ENCODE data around the gene KATNBL1.

KATNBL1 gene, protein sequence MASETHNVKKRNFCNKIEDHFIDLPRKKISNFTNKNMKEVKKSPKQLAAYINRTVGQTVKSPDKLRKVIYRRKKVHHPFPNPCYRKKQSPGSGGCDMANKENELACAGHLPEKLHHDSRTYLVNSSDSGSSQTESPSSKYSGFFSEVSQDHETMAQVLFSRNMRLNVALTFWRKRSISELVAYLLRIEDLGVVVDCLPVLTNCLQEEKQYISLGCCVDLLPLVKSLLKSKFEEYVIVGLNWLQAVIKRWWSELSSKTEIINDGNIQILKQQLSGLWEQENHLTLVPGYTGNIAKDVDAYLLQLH

DNA sequence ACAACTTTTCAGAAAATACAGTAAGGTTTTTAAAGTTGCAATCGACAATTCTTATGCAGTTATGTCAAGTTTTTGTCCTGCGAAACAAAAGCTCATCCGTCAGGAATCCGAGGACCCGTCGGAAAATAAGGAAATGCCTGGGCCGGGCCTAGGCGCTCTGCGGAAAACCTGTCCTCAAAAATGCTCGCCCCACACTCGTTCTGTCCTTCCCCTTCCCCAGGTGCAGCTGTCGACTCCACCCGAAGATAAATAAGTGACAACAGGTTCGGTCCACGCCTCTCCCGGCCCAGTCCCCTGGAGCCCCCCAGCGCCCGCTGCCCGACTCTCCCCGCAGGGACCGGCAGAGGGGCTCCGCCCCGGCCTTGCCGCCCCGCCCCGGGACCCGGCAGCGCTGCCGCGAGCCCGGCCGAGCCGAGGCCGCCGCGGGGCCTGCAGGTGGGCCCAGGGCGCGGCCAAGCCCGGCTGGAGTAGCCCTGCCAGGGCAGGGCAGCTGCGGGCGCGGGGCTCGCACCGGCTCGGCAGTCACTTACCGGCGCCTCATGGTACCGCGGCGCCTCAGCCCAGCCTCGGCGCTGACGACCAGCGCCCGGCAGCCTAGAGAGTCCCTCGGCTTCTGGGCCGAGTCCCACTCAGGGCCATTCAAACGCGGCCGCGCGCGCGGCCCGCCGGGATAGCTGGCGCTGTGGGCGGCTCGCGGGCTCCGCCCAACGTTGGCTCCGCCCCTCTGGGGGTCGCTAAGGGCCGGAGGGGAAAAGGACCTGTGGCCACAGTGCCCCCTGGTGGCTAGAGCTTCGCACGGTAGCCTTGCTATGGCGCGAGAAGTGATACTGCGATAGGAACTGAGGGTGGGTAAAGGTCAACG, at the start of gene KATNBL1:
KATNBL1 (minus strand) TSS at position 676 of the 862 bp plus-strand sequence. CDS start 46,420 bp downstream, outside the sequence.
- peak; percentile 94 for DNase-seq (ENCODE audit: low read depth)

DNA sequence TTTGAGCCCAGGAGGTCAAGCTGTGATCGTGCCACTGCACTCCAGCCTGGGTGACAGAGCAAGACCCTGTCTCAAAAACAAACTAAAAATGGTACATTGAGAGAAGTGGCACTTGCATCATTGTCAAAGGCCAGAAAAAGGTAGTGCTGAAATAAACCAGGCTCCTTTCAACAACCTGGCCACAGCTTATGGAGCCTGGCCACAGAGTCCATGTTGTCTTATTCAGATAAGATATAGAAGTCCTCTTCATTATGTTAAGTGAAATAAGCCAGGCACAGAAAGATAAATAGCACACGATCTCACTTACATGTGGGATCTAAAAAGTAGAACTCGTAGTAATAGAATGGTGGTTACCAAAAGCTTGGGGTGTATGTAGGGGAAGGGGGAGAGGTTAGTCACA, 49.7 kb upstream of the KATNBL1 start:
- no peak for DNase-seq (ENCODE audit: low read depth)

DNA sequence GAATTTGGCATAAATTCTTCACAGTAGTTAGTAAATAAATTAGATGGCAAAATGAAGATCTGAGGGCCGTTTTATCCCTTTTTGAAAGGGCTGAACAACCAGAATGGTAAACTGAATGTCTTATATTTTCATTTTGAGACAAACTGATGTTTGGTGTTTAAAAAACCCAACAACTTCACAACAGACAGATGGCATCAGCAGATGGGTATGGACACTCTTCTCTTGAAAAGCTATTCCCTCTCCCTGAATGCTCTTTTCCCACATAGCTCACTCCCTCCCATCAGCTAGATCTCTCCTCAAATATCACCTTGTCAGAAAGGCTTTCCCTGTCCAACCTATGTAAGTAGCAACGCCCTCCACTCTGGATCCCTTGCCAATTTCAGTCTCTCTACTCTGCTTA, 48.3 kb upstream of the KATNBL1 start:
- no peak for DNase-seq (ENCODE audit: low read depth)

DNA sequence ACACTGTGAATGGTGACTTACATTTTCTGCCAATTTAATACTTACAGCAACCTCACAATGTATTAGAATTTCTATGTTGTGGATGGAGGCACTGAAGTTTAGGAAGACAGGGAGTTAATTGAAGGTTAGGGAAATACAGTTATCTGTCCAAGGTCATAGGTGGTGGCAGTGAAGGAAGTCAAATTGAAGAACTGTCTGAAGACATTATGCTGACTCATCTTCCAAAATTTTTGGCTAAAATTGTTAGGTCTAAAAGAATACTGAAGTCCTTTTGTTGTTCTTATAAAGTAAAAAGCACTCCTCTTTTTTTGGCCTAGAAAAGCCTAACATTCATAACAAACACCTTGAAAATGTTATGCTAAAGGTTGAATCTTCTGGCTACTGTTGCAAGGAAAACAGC, 42.6 kb upstream of the KATNBL1 start:
- no peak for DNase-seq (ENCODE audit: low read depth)

DNA sequence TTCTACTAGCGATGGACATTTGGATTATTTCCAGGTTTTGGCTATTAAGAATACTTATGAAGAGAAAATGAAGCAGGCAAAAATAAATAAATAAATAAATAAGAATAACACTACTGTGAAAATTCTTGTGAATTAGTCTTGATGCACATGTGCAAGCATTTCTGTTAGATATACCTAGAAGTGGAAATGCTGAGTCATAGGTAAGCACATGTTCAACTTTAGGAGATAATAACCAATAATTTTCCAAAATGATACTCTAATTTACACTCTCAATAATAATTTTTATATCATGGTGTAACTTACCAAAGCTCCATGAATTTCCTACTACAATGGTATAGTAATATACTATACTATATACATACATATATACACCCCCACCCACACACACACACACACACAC, 38.3 kb upstream of the KATNBL1 start:
- no peak for DNase-seq (ENCODE audit: low read depth)

DNA sequence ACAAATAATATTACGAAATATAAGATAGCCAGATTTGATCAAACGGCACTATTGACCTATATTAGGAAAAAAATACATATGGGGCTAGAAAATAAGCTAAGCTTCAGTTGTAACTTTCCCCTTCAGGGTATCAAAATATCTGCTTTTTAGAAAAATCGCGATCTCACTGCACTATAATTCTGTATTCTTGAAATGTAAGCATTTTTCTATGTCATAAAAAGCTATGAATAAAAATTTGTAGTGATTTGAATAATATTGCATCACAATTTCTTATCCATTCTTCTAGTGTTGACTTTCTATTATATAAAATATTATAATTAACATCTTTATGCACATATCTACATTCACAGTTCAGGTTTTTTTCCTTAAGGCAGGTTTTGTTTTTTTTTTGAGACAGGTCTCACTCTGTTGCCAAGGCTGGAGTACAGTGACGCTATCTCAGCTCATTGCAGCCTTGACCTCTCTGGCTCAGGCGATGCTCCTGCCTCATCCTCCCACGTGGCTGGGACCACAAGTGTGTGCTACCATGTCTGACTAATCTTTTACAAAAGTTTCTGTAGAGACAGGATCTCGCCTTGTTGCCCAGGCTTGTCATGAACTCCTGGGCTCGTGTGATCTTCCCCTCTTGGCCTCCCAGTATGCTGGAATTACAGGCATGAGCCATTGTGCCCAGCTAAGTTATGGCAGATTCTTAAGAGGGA, 36.5 kb upstream of the KATNBL1 start:
- DNase-seq (ENCODE audit: low read depth): no peak

DNA sequence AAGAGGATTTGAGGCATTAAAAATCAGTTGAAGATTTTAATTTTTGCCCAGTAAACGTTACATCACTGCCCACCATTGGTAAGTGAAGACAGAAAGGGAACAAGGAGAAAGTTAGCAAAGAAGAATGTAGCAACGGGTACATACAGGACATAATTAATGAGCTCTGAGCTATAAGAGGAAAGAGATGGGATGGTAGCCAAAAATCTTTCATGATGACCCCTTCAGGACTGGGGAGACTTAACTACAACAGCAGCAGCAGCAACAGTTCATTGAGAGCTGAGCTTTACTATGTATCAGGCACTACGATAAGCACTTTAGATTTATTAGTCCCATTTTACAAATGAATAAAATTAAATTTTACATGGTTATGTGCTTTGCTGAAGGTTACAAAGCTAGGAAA, 33.3 kb upstream of the KATNBL1 start:
- no peak for DNase-seq (ENCODE audit: low read depth)

DNA sequence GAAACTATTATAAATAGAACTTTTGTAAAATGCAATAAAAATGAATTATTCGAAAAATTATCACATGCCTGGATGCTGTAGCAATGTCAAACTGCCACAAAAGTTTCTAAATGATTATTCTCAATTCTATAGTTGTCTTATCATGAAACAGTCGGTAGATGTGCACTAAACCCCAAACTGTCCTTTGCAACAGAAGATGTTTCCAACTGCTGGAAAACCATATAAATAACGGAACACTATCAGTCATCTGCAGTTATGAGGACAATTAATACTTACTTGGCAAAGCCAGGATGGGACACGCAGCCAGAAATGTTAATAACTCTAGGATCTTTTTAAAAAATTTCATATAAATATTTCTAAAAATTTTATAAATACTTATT, 32.4 kb upstream of the KATNBL1 start:
- DNase-seq (ENCODE audit: low read depth): no peak

DNA sequence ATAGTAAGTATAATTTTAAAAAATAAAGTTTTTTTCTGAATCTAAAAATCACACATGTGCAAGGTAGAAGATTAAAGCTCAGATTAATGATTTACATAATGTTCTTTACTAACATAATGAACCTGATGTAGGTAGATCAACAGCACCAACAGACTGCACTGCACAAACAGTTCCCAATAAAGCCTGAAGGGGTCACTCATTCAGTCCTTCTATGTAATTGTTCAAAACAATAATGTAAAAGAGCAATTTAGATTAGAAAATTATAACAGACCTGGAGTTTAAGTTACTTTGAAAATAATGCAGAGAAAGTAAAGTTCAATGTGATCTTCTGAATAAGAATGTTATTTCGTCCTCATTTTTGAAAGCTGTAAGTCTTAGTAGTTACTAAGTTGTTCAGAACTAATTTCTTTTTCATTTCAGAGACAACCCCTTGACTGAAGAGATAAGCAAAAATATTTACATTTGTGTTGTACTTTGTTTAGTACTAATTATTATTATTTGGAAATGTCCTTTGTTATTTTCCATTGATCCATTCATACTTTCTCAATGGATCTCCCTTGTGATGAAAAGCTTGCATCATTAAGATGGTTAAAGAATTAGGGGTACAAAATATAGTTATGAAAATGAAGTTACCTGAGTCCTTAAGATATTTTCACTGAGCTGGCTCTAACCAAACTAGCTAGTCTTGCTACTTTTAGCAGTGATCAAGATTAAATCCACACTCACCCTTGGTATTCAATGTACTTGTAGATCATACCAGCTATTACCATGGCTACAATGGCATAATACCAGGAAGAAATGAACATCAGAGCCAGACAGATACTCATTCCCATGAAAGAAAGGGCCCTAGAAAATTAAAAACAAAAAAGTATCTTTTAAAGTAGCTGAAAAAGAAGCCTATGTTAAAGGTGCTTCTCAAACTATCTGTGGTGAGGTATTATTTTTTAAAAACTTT, 31.8 kb upstream of the KATNBL1 start:
- peak; percentile 59 for DNase-seq (ENCODE audit: low read depth)

DNA sequence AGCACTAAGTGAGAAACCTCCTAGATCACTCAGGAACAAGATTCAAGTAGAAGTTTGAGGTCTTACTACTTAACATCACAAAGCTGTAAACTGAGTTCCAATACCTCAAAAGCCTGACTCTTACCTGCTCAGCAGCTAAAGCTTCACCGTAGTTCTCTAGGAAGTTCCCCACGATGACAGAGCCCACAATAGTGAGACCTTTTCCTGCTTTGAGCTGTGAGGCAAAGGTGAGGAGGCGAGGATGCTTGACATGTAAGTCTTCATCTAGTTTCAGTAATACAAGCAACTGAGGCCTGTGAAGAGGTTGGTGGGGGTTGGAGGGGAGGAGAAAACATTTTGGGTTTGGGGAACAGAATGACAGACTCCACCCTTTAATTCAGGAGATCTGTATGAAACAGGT, 30.6 kb upstream of the KATNBL1 start:
- no peak for DNase-seq (ENCODE audit: low read depth)

DNA sequence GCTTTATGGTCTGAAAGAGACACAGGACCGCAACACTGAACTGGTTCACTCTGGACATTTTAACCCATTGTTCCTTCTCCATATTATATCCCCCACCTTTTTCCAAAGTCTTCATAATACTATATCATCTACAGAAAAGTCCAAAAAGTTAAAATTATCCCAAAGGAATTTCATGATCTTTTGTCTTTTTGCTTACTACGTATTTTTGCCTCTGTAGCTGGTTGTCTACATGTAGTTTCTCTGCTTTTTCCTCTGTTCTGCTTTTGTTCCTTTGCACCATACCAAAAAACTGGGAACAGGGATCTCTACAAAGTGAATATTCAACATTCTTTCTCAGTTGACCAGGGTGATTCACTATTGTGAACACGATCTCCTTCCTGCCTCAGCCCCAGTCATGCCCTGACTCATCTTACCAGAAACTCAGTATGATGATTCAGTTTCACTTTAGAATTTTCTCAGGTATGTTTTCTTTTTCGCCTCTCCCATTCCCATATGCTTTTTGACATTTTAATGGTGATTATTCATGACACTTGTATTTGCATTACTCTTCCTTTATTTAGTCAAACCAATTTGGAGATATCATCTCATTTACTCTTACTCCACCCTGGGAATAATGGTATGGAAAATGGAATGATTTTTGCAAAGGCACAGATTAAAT, 29.4 kb upstream of the KATNBL1 start:
- DNase-seq (ENCODE audit: low read depth): peak; percentile 97

DNA sequence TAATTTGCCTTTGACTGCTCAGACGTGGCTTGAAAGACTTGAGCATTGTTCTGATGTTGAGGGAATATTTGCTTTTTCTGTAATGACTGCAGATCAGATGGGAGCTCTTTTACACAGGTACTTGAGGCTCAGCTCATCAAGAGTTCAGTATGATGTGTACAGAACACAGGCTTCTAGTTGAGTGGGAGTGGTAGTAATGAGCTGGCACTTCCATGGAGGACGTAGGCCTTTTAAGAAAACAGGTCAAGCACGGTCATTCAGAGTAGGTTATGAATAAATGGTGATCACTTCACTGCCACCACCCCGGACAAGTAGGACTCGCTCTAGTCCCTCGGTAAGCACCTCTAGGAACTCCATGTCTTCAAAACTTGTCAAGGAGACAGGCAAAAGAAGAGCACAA, 23.7 kb upstream of the KATNBL1 start:
- DNase-seq (ENCODE audit: low read depth): no peak

DNA sequence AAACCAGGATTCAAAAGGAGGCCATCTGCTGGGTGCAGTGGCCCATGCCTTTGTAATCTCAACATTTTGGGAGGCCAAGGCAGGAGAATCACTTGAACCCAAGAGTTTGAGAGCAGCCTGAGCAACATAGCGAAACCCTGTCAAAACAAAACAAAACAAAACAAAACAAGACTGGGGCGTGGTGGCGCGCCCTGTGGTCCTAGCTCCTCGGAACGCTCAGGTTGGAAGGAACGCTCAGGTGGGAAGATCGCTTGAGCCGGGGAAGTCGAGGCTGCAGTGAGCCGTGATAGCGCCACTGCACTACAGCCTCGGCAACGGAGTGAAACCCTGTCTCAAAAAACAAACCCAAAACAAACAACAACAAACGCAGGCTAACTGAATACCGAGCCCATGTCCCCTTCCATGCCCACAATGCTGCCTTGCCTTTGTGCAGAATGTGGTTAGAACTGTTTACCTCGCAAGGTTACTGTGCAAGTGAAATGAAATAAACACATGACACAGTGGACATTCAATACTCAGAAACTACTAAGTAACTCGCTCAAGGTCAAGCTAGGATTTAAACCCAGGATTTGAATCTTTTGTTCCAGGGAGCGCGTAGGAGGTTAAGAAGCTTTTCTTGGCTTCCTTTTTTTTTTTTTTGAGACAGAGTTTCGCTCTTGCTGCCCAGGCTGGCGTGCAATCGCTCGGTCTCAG, 14.2 kb upstream of the KATNBL1 start:
- no peak for DNase-seq (ENCODE audit: low read depth)

DNA sequence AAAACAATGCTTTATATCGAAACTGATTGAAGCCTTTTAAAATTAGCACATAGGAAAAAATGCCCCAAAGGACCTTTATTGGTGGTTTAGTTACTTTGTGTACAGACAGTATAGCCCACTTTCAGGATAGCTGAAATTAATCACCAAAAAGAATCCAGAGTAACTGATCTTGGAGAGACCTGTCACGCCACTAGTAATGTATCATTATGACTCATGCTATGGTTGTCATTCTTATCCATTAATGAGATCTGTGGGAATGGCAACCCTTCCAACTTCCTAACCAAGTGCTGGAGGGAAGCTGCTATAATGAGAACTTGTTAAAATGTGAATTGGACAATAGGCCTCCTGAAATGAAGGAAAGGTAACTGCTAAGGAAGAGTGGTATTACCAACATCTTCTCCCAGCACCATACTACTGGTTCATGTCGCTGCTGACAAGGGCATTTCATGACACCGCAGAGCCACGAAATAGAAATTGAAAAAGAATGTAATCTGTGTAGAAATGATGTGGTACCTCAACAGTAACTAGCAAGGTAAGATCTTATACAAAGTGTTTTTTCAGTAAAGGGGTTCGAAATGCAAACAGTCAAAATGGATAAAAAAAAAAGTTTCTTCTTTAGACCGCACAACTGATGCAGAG, 7.8 kb upstream of the KATNBL1 start:
- peak; percentile 90 for DNase-seq (ENCODE audit: low read depth)

DNA sequence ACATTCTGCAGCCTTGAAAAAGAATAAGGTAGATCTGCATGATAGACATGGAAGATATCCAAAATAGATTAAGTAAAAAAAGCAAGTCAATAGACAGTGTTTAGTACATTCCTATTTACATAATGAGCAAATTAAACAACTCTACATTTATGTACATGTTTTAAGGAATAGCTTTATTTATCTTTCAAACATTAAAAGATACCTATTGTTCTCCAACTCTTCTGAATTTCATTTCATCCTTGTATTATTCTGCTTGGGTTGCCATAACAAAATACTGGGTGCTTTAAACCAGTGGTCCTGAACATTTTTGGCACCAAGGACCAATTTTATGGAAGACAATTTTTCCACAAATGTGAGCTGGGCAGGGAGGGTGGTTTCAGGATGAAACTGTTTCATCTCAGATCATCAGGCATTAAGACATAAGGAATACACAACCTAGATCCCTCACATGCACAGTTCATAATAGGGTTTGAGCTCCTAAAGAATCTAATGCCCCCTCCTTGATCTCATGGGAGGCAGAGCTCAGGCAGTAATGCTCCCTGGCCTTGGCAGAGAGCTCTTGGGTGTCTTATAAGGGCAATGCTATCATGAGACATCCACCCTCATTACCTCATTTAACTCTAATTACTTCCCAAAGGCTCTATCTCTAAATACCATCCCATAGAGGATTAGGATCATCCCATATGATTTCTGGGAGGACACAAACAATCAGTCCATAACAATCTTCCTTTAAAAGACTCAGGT, 6.8 kb upstream of the KATNBL1 start:
- no peak for DNase-seq (ENCODE audit: low read depth)

DNA sequence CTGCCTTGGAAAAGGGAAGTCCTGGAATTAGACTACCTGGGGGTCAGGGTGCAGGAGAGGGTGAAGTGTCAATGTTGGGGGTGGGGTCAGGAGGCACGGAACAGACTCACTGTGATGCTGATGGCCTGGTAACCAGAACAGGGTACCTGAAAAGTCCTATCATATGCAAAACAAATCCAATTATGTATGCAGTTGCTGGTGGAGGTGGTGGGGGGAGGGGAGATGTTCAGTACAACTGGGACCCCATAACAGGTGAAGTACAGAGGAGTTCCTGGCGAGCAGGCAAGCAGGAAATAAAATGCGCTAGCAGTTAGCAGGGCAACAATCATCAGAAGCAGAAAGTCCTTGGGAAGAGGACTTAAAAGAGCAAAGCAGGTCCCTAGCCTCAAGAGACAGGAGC, 4.2 kb upstream of the KATNBL1 start:
- no peak for DNase-seq (ENCODE audit: low read depth)

DNA sequence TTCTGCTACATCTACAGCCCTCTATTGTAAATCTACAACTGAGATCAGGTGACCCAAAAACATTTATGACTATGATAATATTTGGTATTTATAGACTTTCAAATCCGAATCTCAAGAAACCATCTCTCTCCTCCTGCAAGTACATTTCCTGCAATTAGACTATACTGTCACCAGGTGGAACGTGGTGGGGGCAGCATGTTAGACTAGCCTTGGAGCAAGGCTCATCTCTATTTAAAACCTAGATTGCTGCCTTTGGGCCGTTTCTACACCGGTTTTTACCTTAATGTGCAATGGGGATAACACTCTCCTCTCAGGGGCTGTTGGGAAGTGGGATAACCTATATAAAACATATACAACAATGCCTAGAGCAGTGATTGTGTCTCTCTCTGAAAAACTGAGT, 3.8 kb upstream of the KATNBL1 start:
- DNase-seq (ENCODE audit: low read depth): peak; percentile 30

DNA sequence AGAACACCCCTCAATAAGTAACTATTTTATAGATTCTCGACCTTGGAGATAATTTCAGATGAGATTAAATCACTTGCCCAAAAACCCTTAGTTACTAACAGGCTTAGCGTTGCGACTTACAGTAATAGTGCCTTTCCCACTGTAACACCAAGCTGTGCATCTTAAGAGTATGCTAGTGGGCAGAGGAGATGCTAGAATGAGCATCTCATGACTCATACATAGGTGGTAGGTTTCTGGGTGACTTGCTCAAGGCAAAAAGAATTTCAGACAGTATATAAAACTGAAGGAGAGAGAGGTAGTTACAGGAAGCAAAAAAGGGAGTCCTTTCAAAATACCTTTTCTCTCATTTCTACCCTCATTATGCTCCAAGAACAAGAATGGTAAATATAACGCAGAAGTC, 3.9 kb downstream of the KATNBL1 start:
- peak; percentile 76 for DNase-seq (ENCODE audit: low read depth)

DNA sequence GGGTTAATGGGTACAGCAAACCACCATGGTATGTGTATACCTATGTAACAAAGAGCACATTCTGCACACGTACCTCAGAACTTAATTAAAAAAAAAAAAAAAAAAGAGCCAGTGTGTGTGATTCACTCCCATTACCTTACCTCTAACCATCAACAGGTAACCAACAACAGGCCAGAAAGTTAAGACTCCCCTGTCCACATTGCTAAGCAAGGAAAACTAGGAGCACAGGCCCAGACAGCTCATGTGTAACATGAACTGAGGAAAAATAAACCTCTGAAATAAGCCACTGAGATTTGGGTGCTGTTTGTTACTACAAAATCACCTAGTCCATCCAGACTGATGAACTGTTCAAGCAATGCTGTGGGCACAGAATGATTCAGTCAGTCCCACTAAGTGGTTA, 6.0 kb downstream of the KATNBL1 start:
- DNase-seq (ENCODE audit: low read depth): no peak

All from ELR (cell line).